GM10847 (cell line): Measurements from ENCODE around the gene IFT122.

Source experiments
- POLR2A ChIP-seq: IDR thresholded peaks from 2 replicates; pipeline ENCODE4 v1.6.1; 2011; ENCODE audit not compliant: insufficient read length; ENCODE audit errors: extremely low read depth

The IFT122 gene

GRCh38 chr3:129481766-129482332 lies 41.8 kb downstream of the IFT122 start:
- no peak for TF ChIP-seq POLR2A

DNA sequence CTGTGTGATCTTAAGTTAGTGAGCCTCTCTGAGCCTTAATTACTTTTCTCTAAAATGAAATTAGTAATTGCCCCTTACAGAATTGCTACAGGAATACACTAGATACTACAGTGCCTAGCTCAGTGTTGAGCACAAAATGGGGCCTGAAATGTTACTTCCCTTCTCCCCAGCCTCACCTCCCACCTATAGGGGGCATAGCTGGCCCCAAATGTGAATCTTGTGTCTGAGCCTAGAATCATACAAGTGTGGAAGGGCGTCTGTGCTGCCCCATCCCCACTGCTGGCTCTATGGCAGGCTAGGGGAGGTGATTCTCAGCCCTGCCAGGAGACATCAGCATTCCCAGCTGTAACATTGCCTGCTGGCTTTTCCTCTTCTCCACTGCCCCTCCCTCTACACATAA lies 42.7 kb downstream of the IFT122 start:
- TF ChIP-seq POLR2A: no peak

GRCh38 chr3:129483870-129484269 lies 43.8 kb downstream of the IFT122 start:
- TF ChIP-seq POLR2A: no peak

DNA sequence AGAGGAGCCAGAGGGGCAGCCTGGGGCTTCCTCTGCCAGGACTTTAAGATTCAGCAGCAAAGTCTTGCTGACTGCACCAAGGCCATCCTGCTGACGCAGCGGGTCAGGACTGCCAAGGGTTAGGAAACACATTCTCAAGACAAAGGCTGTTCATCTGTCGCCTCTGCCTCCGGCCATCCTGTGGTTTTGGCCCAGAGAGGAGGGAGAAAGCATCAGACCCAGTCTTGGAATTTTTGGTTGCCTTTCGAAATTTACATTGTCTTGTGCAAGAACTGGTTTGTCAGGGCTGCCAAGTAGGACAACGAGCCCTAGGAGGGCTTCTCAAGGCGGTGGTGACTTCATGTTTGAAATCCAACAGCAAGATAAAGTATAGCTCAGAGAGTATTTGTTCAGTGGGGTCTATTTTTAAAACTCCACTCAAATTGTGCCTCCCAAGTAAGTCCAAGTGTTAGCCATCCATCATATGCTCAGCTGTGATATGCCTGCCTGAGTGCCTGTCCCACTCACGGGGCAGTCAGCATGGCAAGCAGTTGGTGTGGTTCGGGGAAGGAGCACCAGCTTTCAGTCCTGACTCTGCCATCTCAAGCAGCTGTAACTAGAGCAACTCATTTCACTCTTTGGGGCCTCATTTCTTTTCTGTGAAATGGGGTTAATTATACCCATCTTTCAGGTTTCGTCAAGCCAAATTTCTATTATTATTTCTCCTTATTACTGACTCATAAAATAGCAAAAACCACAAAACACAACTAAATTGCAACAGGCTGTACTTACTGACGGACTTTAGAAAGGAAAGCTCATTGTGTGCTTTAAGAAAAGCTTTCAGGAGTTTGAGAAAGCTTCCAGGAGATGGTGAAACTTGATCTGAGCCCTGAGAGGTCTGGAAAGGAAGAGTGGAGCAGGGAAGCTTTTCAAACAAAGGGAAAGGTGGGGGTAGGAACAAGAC lies 46.0 kb downstream of the IFT122 start:
- no peak for TF ChIP-seq POLR2A

DNA sequence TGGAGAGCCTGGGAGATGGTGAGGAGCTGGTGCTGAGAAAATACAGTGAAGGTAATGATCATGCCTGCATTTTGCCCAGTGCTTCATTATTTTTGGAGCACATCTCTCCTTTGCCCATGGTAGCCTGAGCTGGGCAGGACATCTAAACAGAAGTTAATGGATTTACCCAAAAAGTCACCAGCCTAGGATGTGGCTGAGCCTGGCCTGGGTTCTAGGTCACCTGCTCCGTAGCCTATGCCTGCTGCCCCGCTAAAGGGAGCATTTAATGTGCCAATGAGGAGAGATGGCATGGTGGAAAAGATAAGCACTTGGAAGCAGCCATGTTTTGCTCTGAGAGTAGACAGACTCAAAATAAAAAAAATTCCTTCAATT lies 46.6 kb downstream of the IFT122 start:
- TF ChIP-seq POLR2A: no peak

- TF ChIP-seq POLR2A: no peak
Measured at GRCh38 chr3:129487183-129487867, 47.3 kb downstream of the IFT122 start.

DNA sequence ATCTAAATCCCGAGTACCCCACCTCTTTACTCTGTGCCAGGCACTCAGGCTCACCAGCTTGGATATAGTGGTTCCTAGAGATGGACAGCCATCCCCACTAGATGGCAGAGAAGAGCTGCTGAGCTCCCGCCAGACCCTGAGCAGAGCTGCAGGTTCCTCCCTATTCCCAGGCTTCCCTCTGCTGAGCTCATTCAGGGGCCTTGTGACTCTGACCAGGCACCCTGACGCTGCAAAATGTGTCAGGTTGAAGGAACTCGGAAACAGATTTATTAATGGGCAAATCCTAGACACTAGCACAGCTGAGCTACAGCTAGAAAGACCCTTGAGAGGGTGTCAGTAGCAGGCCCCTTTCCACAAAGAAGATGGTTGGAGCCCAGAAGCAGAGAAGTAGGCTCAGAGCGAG lies 50.2 kb downstream of the IFT122 start:
- no peak for TF ChIP-seq POLR2A

- TF ChIP-seq POLR2A: no peak
Measured at GRCh38 chr3:129491794-129492193, 51.8 kb downstream of the IFT122 start.

- TF ChIP-seq POLR2A: no peak
Measured at GRCh38 chr3:129492691-129493090, 52.7 kb downstream of the IFT122 start.

GRCh38 chr3:129493206-129493605 lies 53.2 kb downstream of the IFT122 start:
- TF ChIP-seq POLR2A: no peak

DNA sequence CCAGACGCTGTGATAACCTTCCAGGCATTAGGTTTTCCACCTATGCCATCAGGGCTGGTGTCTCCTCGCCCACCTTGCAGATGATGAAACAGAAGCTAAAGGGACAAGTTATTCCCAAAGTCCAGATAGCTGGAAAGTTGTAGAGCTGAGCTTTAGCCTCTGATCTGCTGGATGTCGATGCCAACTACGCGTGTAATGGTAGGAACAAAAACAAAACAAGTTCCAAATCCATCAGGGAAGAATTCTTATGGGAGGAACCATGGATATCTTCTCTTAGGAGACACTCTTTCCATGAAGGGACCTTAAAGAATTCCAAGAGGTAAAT lies 60.3 kb downstream of the IFT122 start:
- no peak for TF ChIP-seq POLR2A

DNA sequence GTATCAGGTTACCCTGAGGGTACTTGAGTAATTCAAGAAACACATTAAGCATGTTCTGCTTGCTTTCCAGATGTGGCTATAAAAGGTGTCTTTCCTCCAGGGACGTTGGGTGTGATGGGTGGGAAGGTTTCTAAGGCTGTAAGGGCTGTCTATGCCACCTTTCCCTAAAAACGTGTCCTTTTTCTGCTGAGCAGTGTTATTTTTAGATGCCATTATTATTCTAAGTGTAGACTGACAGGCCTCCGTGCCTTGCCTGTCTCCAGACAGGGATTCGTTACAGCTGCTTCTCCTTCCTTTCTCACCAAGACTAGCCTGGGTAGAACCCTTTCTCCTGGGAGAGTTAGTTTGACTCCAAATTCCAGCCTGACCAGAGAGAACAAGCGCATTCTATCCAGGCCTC lies 61.6 kb downstream of the IFT122 start:
- no peak for TF ChIP-seq POLR2A

GRCh38 chr3:129502641-129503408 lies 62.8 kb downstream of the IFT122 start:
- TF ChIP-seq POLR2A: no peak

DNA sequence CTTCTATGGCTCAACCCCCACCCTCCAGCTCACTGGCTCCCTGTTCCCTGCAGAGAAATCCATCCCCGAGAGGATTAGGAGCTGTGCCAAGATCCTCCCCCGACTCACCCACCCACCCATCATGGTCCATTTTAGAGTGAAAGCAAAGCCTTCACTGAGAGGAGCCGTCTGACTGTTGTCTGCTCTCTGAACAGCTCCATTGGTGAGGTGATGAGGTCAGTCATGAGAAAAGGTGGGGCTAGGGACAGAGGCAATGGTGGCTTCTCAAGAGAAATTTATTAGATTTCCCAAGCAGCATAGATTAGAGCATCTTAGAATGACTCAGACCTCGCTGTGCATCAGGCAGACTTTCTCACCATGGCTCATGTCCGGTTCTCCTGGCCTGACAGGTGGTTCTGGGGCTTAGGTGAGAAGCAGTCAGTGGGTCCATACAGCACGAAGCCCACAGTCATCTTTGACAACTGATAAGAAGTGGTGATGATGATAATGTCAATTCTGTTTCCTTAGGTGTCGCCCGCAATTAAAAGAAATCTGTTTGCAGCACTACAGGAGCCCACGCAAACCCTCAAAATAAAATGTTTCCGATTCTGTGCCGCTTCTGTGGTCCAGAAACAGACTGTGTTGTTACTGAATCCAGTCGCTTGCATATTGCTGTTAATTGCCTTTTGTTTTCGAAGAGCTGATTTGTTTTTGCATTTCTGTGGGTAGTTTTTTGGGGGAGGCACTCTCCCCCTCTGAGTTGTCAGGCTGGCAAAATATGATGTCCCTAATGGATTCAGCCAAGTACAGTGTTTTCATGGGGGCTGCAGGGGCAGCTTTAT lies 63.7 kb downstream of the IFT122 start:
- no peak for TF ChIP-seq POLR2A
